WTC11 (cell line): ENCODE data around the gene WSB2.

Experiments used
- CBFB ChIP-seq: sonication (generic); formaldehyde crosslinking; IDR thresholded peaks from 2 replicates; pipeline ENCODE4 v1.8.1; 2022; ENCODE audit warnings: mild to moderate bottlenecking, low read depth, missing genetic modification reagents
- CREM ChIP-seq: sonication (generic); formaldehyde crosslinking; IDR thresholded peaks from 2 replicates; pipeline ENCODE4 v1.8.1; 2022; ENCODE audit warnings: mild to moderate bottlenecking, missing genetic modification reagents, moderate library complexity
- ESRRA ChIP-seq: sonication (generic); formaldehyde crosslinking; IDR thresholded peaks from 2 replicates; pipeline ENCODE4 v1.8.1; 2022; ENCODE audit warnings: mild to moderate bottlenecking, missing genetic modification reagents, borderline replicate concordance
- MAX ChIP-seq: sonication (generic); formaldehyde crosslinking; IDR thresholded peaks from 2 replicates; pipeline ENCODE4 v1.8.0; 2022; ENCODE audit warnings: mild to moderate bottlenecking, missing genetic modification reagents
- NFE2L1 ChIP-seq: sonication (generic); formaldehyde crosslinking; IDR thresholded peaks from 2 replicates; pipeline ENCODE4 v1.8.1; 2023; ENCODE audit warnings: missing genetic modification reagents
- TEAD4 ChIP-seq: sonication (generic); formaldehyde crosslinking; IDR thresholded peaks from 2 replicates; pipeline ENCODE4 v1.8.0; 2022; ENCODE audit warnings: mild to moderate bottlenecking, missing genetic modification reagents
- TP53 ChIP-seq: sonication (generic); formaldehyde crosslinking; IDR thresholded peaks from 2 replicates; pipeline ENCODE4 v1.8.1; 2023; ENCODE audit warnings: mild to moderate bottlenecking, missing genetic modification reagents
- USF2 ChIP-seq: sonication (generic); formaldehyde crosslinking; IDR thresholded peaks from 2 replicates; pipeline ENCODE4 v1.8.1; 2023; ENCODE audit warnings: mild to moderate bottlenecking, missing genetic modification reagents, moderate library complexity
- ZNF416 ChIP-seq: fragments of 250-450 bp; sonication (Bioruptor Pico); IDR thresholded peaks from 2 replicates; pipeline ENCODE4 v1.9.0; 2021; ENCODE audit warnings: mild to moderate bottlenecking, inconsistent platforms
- TF ChIP-seq, protein P1 (sequence below): fragments of 200-600 bp; IDR thresholded peaks from 2 replicates; pipeline ENCODE4 v1.8.0; 2022; ENCODE audit warnings: antibody characterized with exemption
- TF ChIP-seq, protein P2 (sequence below): sonication (generic); formaldehyde crosslinking; IDR thresholded peaks from 2 replicates; pipeline ENCODE4 v1.8.0; 2022; ENCODE audit warnings: mild to moderate bottlenecking, missing genetic modification reagents
- TF ChIP-seq, protein P3 (sequence below): sonication (generic); formaldehyde crosslinking; conservative IDR thresholded peaks from 2 replicates; pipeline ENCODE4 v1.8.1; 2023; ENCODE audit warnings: mild to moderate bottlenecking, low read depth, missing genetic modification reagents, moderate library complexity
- TF ChIP-seq, protein P4 (sequence below): sonication (generic); formaldehyde crosslinking; IDR thresholded peaks from 2 replicates; pipeline ENCODE4 v1.8.0; 2023; ENCODE audit warnings: missing genetic modification reagents

GRCh38 chr12:118059341-118060191, 1.4 kb downstream of the WSB2 start:
- TF ChIP-seq TEAD4 (CRISPR knock-in tag) (no peak), NFE2L1 (no peak), MAX (CRISPR knock-in tag) (no peak), USF2 (CRISPR knock-in tag) (no peak), ZNF416 (CRISPR knock-in tag) (no peak), TP53 (no peak), ESRRA (CRISPR knock-in tag) (no peak), CBFB (no peak), CREM (CRISPR knock-in tag) (no peak)
- TF ChIP-seq, protein P1, sequence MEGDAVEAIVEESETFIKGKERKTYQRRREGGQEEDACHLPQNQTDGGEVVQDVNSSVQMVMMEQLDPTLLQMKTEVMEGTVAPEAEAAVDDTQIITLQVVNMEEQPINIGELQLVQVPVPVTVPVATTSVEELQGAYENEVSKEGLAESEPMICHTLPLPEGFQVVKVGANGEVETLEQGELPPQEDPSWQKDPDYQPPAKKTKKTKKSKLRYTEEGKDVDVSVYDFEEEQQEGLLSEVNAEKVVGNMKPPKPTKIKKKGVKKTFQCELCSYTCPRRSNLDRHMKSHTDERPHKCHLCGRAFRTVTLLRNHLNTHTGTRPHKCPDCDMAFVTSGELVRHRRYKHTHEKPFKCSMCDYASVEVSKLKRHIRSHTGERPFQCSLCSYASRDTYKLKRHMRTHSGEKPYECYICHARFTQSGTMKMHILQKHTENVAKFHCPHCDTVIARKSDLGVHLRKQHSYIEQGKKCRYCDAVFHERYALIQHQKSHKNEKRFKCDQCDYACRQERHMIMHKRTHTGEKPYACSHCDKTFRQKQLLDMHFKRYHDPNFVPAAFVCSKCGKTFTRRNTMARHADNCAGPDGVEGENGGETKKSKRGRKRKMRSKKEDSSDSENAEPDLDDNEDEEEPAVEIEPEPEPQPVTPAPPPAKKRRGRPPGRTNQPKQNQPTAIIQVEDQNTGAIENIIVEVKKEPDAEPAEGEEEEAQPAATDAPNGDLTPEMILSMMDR: no peak
- TF ChIP-seq, protein P2, sequence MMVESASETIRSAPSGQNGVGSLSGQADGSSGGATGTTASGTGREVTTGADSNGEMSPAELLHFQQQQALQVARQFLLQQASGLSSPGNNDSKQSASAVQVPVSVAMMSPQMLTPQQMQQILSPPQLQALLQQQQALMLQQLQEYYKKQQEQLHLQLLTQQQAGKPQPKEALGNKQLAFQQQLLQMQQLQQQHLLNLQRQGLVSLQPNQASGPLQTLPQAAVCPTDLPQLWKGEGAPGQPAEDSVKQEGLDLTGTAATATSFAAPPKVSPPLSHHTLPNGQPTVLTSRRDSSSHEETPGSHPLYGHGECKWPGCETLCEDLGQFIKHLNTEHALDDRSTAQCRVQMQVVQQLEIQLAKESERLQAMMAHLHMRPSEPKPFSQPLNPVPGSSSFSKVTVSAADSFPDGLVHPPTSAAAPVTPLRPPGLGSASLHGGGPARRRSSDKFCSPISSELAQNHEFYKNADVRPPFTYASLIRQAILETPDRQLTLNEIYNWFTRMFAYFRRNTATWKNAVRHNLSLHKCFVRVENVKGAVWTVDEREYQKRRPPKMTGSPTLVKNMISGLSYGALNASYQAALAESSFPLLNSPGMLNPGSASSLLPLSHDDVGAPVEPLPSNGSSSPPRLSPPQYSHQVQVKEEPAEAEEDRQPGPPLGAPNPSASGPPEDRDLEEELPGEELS: no peak
- TF ChIP-seq, protein P3, sequence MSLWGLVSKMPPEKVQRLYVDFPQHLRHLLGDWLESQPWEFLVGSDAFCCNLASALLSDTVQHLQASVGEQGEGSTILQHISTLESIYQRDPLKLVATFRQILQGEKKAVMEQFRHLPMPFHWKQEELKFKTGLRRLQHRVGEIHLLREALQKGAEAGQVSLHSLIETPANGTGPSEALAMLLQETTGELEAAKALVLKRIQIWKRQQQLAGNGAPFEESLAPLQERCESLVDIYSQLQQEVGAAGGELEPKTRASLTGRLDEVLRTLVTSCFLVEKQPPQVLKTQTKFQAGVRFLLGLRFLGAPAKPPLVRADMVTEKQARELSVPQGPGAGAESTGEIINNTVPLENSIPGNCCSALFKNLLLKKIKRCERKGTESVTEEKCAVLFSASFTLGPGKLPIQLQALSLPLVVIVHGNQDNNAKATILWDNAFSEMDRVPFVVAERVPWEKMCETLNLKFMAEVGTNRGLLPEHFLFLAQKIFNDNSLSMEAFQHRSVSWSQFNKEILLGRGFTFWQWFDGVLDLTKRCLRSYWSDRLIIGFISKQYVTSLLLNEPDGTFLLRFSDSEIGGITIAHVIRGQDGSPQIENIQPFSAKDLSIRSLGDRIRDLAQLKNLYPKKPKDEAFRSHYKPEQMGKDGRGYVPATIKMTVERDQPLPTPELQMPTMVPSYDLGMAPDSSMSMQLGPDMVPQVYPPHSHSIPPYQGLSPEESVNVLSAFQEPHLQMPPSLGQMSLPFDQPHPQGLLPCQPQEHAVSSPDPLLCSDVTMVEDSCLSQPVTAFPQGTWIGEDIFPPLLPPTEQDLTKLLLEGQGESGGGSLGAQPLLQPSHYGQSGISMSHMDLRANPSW: no peak
- TF ChIP-seq, protein P4, sequence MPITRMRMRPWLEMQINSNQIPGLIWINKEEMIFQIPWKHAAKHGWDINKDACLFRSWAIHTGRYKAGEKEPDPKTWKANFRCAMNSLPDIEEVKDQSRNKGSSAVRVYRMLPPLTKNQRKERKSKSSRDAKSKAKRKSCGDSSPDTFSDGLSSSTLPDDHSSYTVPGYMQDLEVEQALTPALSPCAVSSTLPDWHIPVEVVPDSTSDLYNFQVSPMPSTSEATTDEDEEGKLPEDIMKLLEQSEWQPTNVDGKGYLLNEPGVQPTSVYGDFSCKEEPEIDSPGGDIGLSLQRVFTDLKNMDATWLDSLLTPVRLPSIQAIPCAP (CRISPR knock-in tag): no peak
